ENCODE measurements around the gene VWA2.

- TF ChIP-seq FOXP2 (optimal IDR thresholded peaks at IDR 0.05; ENCODE audit: control extremely low read depth, extremely low read length, insufficient read depth) (no peak), EZH2 (IDR thresholded peaks at IDR 0.05) (no peak), POLR2AphosphoS5 (IDR thresholded peaks at IDR 0.05; ENCODE audit: borderline replicate concordance, low read depth, low read length) (no peak)
Measured at GRCh38 chr10:114320249-114321116, 81.4 kb downstream of the VWA2 start.
